Suppressor macrophage treated with lipopolysaccharide for 1 hour (primary cell): Measurements from ENCODE around the gene CDH15.

ENCODE experiments used
- DNase-seq, 3 donors: peaks; one replicate each; pipeline ENCODE4 v3.0.0-alpha.2; 2020 to 2022

The CDH15 gene

DNA sequence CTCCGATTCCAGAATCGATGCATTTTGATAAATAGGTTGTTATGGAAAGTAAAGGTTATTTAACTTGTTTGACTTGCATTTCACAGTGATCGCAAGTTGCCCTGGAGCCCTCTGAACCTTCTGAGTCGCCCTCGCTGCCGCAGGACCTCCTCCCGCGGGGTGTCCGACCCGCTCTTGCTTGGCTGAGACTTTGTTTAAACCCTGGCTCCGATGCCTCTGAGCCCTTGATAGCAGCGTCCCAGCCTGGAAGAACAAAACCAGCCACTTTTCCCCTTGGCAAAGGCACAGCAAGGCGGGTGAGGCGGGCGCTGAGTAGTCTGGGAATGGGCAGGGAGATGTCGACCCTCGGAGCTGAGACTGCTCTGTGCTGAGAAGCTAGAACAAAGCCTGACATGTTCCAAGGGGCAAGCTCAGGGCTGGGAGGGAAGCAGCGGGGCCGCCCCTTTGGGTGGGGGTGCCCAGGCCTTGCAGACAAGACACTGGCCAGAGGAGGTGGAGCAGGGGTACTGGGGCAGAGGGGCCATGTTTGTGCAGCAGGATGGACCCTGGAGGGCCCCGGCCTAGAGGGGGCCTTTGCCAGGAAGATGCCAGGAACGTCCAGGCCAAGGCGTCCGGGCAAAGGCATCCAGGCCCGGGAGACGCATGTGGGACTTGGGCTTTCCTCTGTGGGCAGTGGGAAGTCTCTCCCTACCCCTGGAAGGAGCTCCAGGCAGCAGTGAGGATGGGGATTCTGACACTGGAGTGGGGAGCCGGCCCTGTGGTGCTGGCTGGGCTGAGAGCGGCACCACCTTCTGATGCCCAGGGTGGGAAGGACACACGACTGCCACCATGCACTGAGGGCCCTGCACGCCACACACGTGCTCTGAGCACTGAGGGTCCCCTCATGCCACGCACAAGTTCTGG is 30.3 kb upstream of the CDH15 start:
- DNase-seq = no peak

DNA sequence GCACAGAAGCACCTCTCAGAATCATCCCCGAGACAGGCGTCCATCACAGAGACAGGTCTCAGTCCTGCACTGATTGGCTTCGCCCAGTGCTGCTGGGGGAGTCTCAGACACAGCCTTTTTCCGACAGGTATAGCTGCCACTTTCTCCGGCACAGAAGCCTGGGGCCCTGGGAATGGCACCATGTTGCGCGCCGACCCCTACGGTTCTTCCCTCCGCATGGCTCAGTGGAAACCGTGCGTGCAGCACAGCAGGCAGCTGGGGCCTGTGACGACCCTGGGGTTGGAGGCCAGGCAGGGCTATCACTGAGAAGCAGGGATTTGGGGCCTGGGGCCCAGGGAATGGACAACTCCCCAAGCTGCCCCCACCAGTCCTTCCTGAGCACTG is 29.7 kb upstream of the CDH15 start:
- DNase-seq = no peak

DNA sequence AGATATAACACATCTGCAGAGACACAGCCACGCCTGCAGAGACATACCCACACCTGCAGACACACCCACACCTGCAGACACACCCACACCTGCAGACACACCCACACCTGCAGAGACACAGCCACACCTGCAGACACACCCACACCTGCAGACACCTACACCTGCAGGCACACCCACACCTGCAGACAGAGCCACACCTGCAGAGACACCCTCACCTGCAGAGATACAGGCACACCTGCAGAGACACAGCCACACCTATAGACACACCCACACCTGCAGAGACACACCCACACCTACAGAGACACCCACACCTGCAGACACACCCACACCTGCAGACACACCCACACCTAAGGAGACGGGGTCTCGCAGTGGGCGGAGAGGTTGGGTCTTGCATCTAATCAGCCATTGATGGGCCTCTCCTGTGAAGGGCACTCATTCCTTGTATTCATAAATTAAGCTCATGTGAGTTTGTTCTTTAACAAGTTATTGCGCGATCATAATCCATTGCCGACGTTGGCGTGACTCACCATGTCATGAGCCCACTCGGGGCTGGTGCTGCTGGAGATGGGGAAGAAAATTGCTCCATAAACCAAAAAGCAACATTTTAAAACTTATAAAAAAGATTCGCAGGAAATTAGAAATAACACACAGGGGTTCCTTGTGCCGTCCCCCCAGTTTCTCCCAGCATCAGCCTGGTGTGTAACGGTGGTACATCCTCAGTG is 28.9 kb upstream of the CDH15 start:
- peak in 2 of 3 donors; percentile 36 for DNase-seq

DNA sequence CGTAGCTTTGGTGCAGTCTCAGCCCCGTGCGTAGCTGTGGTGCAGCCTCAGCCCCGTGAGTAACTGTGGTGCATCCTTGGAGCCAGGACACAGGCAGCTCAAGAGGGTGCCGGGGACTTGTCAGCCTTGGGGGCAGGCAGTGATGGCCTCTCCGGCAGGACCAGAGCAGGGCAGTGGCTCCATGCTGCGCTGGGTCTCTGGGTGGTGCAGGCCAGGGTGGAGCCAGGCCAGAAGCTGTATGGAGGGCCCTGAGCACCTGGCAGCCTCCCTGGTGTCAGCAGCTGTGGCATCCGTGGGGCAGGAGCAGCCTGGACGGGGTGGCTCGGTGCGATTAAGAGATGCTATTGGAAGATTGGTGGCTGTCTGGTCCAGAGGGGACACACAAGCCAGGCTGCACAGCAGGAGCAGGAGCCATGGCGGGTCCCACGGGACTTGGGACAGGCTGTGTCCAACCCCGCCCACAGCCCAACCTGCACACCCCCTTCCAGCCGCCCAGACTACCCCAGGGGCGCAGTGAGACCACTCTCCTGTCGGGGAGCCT is 28.3 kb upstream of the CDH15 start:
- no peak for DNase-seq

DNA sequence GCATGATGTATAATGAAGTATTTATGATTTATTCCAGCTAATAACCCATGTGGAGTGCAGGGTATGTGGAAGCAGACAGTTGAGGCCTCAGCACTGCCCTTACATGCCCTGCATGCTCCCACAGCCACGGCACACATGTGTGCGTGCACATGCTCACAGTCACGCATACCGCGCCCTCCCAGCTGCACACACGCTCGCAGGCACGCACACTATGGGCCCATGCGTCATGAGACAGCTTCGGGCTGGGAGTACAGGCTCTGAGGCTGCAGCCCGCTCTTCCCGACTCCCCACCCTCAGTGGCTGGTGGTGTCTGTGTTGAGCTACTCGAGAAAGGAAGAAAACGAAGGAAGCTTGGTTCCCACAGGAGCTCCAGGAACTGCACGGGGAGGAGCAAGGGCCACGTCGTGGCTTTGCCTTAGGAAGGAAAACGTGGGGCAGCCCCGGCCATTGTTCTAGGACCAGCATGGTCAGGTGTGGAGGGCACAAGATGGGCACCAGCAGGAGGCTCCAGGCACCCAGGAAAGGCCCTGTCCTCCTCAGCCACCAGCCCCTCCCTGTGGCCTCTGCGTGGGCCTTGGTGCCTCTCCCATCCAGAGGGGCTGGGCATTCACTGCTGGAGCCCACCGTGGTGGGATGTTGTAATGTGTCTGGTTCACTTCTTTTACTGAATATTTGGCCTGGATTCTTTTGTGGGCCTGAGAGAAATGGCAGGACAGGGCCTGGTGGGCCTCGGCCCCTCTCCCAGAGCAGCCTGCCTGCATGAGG is 27.5 kb upstream of the CDH15 start:
- no peak for DNase-seq

DNA sequence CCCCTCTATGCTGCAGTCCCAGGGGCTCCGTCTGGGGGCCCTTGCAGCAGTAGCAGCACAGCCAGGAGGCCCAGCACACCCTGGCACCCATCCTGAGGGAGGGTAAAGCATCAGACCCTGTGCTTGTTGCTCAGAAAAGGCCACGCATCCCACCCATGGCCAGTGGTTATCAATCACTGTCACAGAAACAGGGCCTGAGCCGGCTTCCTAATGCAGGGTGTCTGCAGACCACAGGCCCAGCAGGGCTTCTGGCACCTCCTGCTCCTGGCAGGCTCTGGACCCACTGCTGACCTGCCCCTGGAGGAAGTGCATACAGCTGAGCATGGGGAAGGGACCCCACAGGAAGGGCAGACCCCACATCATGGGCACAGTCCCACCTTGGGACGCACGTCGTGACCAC is 26.9 kb upstream of the CDH15 start:
- no peak for DNase-seq

DNA sequence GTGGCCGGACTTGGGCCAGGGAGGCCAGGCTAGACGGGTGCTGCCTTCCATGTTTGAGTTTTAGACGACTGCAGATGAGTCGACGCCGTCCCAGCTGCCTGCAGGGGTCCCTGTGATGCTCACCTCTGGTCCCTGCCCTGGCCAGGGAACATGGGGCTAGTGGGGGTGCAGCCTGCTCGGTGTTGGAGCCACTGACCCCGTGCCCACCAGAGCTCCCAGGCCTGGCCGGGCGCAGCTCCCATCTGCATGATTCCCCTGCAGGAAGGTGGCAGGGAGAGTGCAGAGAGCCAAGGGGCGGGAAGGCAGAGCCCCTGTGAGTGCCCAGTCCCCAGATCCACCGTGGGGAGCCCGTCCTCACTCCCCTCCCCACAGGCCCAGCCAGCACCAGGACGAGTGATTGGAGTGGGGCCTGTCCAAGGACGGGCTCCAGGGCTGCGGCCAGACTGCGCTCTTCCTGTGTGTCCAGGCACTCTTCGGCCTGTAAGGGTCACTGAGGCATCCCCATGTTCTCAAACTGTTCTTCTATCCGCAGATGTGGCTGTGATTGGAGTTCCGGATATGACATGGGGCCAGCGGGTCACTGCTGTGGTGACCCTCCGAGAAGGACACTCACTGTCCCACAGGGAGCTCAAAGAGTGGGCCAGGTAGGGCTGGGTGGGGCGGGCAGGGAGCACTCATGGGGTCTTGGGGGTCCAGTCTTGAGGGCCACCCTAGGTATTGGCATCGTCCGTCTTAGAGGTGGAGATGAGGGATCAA is 26.0 kb upstream of the CDH15 start:
- DNase-seq = no peak

DNA sequence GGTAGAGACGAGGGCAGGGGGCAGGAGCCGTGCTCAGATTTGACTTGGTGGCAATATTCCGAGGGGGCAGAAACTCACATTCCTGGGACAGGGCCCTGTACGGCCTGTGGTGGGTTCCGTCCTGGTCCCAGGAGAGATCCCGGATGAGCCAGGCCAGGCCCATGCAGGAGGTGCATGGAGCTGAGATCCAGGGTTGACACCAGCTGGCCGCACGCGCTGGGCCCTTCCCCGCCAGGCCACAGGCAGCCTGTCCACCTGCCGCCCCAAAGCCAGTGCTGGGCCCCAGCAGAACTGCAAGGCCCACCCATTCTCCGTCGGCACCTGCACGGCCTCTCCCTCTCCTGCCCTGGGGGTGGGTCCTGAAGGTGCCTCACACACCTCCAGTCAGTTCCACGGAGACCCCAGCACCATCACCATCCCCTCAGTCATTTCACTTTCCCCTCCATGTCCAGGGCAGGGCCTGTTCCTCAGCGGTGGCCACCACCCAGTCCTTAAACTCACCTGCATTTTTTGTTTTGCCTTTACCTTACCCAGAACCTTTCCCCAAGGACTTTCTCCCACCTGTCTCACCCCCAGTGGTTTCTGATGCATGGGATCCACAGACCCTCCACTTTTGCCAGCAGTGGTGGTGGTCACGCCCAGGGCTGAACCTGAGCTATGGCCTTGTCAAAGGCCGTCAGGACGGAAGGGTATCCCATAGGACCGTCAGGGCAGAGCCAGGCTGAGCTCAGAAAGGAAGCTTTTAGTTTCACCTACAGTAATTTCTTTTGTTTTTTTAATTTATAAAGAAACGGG is 25.1 kb upstream of the CDH15 start:
- DNase-seq = no peak

DNA sequence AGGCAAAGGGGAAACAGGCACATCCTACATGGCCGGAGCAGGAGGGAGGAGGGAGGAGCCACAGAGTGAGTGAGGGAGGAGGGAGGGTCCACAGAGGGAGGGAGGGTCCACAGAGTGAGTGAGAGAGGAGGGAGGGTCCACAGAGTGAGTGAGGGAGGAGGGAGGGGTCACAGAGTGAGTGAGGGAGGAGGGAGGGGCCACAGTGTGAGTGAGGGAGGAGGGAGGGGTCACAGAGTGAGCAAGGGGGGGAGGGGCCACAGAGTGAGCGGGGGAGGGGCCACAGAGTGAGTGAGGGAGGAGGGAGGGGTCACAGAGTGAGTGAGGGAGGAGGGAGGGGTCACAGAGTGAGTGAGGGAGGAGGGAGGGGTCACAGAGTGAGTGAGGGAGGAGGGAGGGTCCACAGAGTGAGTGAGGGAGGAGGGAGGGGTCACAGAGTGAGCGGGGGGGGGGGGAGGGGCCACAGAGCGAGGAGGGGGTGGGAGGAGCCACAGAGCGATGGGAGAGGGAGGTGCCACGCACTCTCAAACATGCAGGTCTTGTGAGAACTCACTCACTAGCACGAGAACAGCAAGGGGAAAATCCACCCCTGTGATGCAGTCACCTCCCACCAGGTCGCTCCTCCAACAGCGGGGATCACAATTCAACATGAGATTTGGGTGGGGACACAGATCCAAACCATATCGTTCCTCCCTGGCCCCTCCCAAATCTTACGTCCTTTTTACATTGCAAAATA is 24.3 kb upstream of the CDH15 start:
- no peak for DNase-seq

DNA sequence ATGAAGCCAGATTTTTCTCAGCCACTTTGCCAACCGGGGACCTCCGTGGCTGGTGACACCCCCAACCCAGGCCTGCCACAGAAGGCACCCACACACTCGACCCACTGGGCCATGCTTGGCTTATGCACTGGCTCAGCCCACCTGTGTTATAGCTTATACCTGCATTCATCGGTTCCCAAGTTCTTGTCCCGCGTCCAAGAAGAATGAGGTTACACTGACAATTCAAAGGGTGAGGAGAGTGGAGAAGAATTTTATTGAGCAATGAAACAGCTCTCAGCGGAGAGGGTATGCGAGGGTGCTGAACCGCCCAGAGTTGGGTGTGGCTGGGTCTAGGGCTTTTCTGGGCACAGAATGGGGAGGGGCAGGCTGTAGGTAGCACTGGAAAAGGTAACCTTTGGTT is 22.2 kb upstream of the CDH15 start:
- no peak for DNase-seq

DNA sequence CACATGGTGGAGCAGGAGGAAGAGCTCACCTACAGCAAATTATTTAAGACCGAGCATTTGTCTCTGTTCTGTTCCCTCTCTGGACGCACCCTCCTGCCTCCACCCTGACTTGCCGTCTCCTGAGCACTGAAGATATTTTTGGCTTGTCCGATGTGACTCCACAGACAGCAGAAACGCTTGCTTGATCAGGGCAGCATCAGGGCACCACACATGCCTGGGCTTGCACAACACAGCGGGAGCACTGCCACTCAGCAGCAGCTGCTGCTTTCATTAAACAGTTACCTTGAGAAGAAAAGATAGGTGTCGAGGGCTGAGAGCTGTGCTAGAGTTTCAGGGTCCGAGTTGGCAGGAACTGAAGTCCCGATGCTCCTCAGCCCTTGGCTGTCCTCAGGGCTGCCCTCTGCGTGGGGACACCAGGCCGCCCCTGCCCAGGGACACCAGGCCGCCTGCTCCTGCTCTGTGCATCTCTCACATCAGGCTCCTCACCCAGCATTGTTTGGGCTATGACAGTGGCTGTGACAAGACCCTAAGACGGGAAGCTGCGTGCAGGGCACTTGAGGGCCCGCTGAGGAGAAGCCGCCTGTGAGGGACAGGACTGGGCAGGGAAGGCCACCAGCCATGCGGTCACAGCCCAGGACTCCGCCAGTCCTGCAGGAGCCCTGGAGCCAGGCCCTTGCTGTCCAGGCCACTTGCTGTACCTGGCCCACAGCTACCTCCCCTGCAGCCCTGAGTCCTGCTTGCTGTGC is 21.3 kb upstream of the CDH15 start:
- no peak for DNase-seq

DNA sequence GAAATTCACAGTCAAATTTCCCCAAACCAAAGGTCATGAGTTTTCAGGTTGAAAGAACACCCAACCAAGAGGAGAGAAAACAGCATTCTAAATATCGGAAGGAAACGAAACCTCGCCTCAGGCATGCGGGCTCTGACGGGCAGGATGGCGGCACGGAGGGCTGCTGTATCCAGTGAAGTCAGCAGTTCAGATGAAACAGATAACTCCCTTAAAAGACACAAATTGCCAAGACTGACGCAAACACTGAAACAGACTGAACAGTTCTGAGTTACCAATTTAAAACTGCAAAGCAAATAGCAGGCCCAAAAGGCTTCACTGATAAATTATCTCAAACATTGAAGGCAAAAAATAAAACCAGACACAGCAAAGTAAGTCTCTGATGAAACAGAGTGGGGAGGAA is 20.6 kb upstream of the CDH15 start:
- DNase-seq = no peak

DNA sequence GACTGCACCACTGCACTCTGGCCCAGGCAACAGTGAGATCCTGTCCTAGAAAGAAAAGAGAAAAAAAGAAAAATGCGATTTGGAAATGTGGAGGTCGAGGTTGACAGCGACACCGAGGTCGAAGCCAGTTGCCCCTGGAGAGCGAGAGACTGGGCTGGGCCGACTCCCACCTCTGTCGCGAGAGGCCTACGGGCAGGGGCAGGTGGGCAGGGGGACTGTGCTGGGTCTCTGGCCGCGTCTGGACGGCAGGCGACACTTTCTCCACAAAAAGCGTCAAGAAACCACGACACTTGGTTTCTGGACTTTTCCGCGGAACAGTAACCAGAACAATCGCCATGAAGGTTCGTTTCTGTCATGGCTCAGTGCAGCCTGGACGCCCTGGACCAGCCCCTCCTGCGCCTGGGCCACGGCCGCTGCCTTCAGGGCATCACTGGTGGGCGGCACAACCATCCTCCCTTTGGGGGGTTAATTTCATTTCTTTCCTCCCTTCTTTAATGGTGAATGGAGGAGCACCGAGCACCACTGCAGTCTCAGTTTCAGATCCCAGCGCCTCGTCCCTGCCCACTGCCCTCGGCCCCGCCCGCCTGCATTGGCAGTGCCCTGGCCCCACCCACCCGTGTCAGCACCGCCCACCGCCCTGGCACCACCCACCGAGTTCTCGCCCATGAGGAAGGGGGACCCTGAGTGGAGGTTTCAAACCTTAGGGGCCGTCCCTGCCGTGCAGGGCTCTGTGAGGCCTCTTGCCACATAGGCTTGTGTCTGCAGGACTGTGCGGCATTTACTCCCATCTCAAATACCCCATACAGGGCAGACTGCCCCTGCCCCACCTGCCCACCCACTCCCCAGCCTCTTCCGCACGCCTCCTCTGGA is 18.5 kb upstream of the CDH15 start:
- DNase-seq = peak in 2 of 3 donors; percentile 24 to 28

DNA sequence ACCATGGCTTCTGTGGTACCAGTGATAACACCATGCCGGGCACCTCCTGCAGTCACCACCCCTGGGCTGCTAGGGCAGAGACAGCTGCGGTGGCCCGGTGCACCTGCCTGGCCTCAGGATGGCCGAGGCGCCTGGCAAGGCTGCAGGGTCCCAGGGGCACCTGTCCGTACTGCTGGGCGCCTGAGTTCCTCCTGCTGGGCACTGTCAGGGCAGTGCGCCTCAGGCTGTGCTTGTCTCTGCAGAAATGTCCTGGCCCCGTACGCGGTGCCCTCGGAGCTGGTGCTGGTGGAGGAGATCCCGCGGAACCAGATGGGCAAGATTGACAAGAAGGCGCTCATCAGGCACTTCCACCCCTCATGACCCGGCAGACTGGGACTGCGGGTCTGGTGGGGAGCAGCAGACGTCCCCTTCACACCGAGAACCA is 17.7 kb upstream of the CDH15 start:
- DNase-seq = no peak

DNA sequence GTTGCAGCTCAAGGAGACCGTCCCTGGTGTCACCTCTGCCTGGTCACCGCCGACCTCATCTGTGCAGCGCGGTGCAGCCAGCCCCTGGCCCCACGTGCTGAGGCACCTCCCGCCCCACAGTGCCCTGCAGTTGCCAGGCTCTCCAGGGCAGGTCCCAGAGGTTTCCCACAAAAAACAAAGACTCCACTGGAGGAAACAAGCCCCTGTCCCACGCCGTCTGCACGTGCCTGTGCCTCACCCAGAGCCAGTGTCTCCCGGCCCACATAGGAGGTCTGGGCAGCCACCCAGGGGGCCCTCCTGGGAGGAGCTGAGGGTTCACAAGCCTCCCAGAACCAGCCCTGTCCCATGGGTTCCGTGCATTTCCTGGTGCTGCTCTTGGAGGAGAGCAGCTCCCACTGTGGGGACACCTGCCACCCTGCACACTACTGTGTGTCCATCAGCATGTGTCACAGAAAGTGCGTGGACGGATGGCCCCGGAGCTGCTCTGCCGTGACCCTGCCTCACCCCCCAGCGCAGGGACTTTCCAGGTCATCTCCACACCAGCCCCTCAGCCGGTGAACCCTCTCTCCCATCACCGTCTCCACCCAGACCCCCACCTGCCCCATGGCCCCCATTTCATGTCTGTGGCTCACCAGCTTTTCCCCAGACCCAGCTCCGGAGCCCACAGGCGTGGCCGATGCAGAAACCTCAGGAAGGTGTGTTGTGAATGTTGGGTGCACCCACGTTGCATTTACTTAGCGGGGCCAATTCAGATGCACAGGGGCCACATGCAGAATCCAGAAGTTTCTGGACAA is 17.0 kb upstream of the CDH15 start:
- no peak for DNase-seq

DNA sequence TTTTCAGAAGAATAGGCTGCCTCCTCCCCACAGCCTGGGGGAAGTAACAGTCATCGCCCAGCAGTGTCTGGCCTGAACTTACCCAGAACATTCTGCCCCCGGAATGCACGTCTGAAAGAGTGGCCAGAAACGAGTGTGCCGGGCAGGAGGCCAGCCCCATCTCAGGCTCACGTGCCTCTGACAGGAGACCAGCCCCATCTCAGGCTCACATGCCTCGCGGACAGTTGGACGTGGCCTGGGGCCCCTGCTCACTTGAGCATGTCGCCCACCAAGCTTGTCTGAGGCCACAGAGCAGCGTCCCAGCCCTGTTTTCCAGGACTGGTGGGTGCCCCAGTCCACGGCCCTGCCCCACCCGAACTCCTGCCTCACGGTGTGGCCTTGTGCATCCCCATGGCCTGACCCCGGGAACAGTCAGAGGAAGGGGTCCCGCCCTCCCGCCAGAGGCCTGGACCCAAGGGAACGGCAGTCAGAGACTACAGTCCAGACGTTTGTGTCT is 16.3 kb upstream of the CDH15 start:
- peak; percentile 17 to 26 (median 22) for DNase-seq

DNA sequence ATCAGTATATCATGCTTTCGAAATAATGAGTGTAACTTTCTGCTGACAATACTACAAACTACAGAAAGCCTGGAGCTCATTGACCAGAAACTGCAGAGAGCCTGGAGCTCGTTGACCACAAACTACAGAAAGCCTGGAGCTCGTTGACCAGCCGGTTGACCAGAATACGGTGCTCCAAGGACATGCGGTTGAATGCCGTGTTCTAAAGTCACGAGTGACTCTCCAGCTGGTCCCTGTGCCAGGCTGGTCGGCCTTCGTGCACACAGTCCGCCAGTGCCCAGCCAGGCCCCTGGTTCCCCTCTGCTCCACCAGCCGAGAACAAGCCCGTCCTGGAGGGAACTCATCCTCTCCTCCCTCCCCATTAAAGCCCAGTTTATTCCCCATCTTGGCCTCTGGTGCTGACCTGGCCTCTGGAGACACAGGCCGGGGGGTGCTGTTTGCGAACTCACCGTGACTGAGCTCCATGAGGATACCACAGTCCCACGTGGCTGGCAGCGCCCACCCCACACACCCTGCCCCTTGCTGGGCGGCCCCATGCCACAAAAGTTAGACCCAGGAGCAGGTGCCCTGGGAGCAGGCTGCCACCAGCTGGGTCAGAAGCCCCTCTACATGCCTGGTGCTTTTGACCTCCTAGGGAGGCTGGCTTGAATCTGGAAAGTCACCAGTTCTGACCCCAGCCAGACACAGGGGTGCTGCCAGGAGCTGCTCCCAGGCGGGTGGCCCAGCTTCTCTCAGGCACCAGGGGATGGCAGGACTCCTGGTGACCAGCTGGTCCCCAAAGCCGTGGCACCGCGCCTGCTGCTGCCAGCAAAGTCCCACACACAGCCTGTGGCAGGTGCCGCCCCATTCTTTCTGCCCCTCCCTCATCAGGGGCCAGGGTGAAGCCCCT is 15.5 kb upstream of the CDH15 start:
- DNase-seq = no peak
